Rectal smooth muscle tissue (tissue), 1 donor: ENCODE data around the gene KRT37.

ENCODE experiments used
- H3K27ac ChIP-seq: one replicate; pipeline ENCODE4 v1.7.0; 2013; ENCODE audit warnings: low read depth, low read length, inconsistent platforms
- H3K27me3 ChIP-seq: one replicate; pipeline ENCODE4 v1.7.0; 2013; ENCODE audit warnings: low read length; ENCODE audit not compliant: control insufficient read depth, insufficient read depth
- H3K36me3 ChIP-seq: one replicate; pipeline ENCODE4 v1.7.0; 2013; ENCODE audit warnings: low read length; ENCODE audit not compliant: control insufficient read depth, insufficient read depth
- H3K4me1 ChIP-seq: one replicate; pipeline ENCODE4 v1.7.0; 2013; ENCODE audit warnings: low read length; ENCODE audit not compliant: control insufficient read depth, insufficient read depth
- H3K4me3 ChIP-seq: one replicate; pipeline ENCODE4 v1.7.0; 2013; ENCODE audit warnings: low read length
- H3K9ac ChIP-seq: one replicate; pipeline ENCODE4 v1.7.0; 2013; ENCODE audit warnings: low read length

KRT37 gene

DNA sequence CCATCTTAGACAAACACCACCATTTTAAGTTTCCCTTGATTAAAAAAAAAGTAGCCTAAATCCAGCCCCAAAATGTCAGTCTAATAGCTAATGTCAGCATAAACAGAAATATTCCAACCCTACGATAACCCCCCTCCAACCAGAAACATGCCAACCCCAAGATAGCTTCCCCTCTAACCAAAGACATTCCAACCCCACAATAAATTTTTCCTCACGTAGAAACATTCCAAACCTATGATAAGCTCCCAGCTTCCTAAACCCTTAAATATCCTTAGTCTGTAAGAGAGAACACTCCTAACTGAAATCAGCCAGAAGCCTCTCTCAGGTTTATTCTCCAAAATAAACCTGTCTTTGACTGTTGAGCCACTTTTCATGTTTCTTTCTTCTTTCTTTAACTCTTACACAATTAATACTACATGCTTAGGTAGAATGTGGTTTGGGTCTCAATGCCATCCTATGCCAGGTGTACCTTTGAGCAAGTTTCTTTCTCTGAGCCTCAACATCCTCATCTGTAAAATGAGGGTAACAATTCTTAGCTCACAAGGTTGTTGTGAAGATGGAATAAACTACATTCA is 26.9 kb upstream of the KRT37 start:
- H3K4me1 ChIP-seq, result no peaks in the 10 kb centered on the region
- H3K27ac ChIP-seq, result no peak overlapping the region
- no peak overlapping the region for H3K4me3 ChIP-seq
- no peaks in the 10 kb centered on the region for H3K27me3 ChIP-seq
- H3K36me3 ChIP-seq, result no peaks in the 10 kb centered on the region
- no peak overlapping the region for H3K9ac ChIP-seq

- Histone ChIP-seq H3K4me1 (no peaks in the 10 kb centered on the region), H3K27me3 (no peaks in the 10 kb centered on the region), H3K36me3 (no peaks in the 10 kb centered on the region), H3K9ac (no peak overlapping the region), H3K27ac (no peak overlapping the region), H3K4me3 (no peak overlapping the region)
Observed at GRCh38 chr17:41449008-41449407, 24.6 kb upstream of the KRT37 start.

DNA sequence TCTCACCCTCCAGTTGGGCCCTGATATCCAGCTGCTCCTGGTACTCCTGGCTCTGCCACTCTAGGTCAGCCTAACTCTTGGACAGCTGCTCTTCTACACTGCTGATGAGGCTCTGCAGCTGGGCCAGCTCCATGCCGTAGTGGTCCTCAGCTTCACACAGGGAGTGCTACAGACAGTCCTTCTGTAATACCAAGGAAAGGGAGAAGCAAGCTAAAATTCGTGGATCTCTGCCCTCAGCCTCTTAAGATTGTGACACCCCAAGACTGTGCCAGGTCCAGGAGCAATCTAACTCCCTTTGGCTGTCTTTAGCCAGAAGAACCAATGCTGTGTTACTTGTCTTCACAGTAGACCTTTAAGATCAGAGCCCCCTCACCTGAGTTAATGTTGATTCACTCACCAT is 24.1 kb upstream of the KRT37 start:
- H3K9ac ChIP-seq, result no peak overlapping the region
- H3K4me1 ChIP-seq, result no peaks in the 10 kb centered on the region
- no peaks in the 10 kb centered on the region for H3K27me3 ChIP-seq
- no peaks in the 10 kb centered on the region for H3K36me3 ChIP-seq
- H3K27ac ChIP-seq, result no peak overlapping the region
- H3K4me3 ChIP-seq, result no peak overlapping the region

DNA sequence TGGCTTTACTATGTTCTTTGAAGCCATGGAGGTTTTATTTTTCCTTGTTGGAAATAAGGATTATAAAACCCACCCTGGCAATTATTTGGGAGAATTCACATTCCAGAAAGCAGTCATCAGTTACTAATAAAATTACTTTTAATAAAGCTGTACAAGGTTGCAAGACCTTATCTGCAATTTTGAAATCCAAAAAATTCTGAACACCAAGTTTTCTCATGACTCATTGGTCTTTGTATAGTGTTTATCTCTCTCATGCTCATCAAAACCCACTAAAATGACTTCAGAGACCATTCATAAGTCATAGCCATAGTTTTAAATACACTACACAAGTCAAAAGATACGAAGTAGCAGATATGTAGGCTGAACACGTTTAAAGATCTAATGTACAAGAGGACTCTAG is 22.4 kb upstream of the KRT37 start:
- Histone ChIP-seq H3K27ac (no peak overlapping the region), H3K4me3 (no peak overlapping the region), H3K27me3 (no peaks in the 10 kb centered on the region), H3K4me1 (no peaks in the 10 kb centered on the region), H3K9ac (no peak overlapping the region), H3K36me3 (no peaks in the 10 kb centered on the region)

DNA sequence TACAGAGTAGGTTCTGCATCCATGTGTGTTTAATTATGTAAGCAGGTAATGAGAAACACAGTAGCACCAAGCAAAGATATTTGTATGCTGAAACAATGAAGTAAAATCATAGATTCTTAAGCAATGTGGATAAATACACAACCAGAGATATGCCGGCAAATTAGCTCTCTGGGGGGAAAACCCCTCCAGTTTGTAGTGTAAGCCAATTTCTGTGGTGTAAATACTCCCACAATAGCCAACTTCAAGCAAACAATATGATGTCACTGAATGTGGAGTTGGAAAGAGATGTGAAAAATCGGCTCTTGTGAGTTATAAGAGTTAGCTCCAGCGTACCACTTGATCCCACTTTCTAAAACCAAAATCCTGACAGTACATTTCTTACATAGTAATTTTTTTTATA is 20.3 kb upstream of the KRT37 start:
- H3K27ac ChIP-seq, result no peak overlapping the region
- H3K4me3 ChIP-seq, result no peak overlapping the region
- H3K4me1 ChIP-seq, result no peaks in the 10 kb centered on the region
- H3K9ac ChIP-seq, result no peak overlapping the region
- H3K36me3 ChIP-seq, result no peaks in the 10 kb centered on the region
- H3K27me3 ChIP-seq, result no peaks in the 10 kb centered on the region

DNA sequence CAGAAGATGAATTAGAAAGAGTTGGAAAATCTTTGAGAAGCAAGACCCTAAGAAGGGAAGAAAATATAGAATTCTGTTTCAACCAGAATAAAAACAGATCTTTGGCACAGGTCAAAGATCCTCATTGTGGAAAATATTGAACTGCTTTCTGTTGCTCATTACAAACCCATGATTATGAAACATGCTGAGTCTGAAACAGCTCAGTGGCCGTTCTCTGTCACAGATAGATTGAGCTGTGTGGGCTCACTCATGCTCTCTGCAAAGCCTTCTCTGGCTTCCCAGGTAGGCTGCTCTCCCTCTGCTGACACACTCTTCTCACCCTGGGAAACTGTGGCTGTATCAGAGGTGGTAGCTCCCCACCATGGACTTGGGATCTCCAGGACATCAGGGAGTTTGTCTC is 19.8 kb upstream of the KRT37 start:
- Histone ChIP-seq H3K27ac (no peak overlapping the region), H3K4me1 (no peaks in the 10 kb centered on the region), H3K4me3 (no peak overlapping the region), H3K36me3 (no peaks in the 10 kb centered on the region), H3K27me3 (no peaks in the 10 kb centered on the region), H3K9ac (no peak overlapping the region)

DNA sequence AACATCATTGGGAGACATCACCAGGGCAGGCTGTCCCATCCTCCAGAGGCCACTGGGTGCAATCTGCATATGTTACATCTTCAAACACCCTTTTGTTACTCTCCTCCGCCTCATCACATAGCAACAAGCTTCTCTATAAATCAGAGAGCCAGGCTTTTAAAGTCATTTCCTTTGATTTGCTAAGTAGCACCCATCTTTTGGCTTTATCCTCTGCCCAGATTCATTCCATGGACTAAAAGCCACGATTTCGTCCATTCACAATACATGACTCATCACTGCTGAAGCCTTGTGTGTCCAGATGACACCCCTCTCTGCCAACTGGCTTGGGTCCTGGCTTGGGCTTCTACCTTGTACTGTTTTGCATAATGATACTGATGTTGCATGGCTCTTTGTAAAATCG is 18.4 kb upstream of the KRT37 start:
- Histone ChIP-seq H3K27me3 (no peaks in the 10 kb centered on the region), H3K36me3 (no peaks in the 10 kb centered on the region), H3K27ac (no peak overlapping the region), H3K4me3 (no peak overlapping the region), H3K9ac (no peak overlapping the region), H3K4me1 (no peaks in the 10 kb centered on the region)

GRCh38 chr17:41440531-41441033 is 16.2 kb upstream of the KRT37 start, which contains the start of gene KRT38:
Gene KRT38 (minus strand): TSS chr17:41440983. CDS start chr17:41440921, 62 bp downstream.
- Histone ChIP-seq H3K9ac (no peak within 1 kb of the TSS), H3K4me1 (no peaks in the 10 kb centered on the region), H3K27ac (no peak within 1 kb of the TSS), H3K4me3 (no peak within 1 kb of the TSS), H3K36me3 (no peaks in the 10 kb centered on the region), H3K27me3 (no peaks in the 10 kb centered on the region)

DNA sequence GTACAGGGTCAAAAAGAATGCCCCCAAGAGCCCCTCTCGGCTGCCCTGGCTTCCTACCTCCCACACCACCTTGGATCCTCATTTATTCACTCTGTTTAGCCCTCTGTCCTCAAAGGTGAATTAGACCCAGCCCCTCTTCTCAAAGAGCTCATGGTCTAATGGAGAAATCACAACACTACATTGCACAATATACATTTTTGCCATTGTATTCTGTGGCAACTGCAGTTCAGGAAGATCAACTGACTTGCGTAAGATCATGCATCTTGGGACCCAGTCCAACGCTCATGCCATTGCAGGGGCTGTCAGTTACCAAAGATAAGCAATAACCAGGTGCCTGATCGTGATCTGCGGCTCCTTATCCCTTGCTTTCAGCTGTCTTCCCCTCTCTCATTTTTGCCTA is 15.0 kb upstream of the KRT37 start:
- Histone ChIP-seq H3K9ac (no peak overlapping the region), H3K27ac (no peak overlapping the region), H3K27me3 (no peaks in the 10 kb centered on the region), H3K4me1 (no peaks in the 10 kb centered on the region), H3K4me3 (no peak overlapping the region), H3K36me3 (no peaks in the 10 kb centered on the region)

DNA sequence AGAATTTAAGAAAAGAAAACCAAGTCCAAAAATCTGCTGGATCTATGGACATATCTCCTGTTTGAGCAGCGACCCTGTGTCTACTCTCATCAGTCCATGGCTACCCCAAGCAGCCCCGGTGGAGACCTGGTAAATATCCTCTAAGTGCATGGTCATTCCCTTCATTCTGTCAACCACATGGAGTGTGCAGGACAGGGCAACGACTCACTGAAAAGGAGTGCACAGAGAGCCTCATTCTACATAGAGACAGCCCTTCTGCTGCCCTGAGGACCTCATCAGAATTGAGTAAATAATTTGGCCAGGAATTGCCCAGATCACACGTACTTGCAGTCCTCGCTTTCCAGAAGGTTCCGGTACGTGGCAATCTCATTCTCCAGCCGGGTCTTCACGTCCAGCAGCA is 13.4 kb upstream of the KRT37 start:
- H3K27me3 ChIP-seq, result no peaks in the 10 kb centered on the region
- H3K4me1 ChIP-seq, result no peaks in the 10 kb centered on the region
- H3K4me3 ChIP-seq, result no peak overlapping the region
- no peak overlapping the region for H3K9ac ChIP-seq
- no peaks in the 10 kb centered on the region for H3K36me3 ChIP-seq
- H3K27ac ChIP-seq, result no peak overlapping the region

GRCh38 chr17:41437254-41437653 is 12.9 kb upstream of the KRT37 start:
- H3K36me3 ChIP-seq, result no peaks in the 10 kb centered on the region
- H3K4me3 ChIP-seq, result no peak overlapping the region
- no peaks in the 10 kb centered on the region for H3K27me3 ChIP-seq
- H3K27ac ChIP-seq, result no peak overlapping the region
- H3K4me1 ChIP-seq, result no peaks in the 10 kb centered on the region
- H3K9ac ChIP-seq, result no peak overlapping the region

DNA sequence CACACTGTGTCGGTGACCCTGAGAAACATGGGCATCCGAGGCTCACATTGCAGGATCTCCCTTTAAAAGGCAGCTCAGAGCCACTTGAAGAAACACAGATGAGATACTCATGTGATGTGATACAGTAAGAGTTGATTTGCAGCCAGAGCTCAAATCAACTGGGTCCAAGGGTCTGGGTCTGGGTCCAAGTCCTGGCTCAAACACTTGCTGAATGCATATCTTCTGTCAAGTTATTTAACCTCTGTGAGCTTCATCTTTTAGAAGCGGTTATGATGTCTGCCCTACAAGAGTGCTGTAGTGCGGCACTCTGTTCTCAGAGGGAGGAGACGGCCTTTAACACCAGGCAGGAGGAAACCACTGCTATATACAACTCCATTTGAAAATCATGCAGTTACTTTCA is 10.0 kb upstream of the KRT37 start:
- H3K4me1 ChIP-seq, result no peaks in the 10 kb centered on the region
- no peaks in the 10 kb centered on the region for H3K27me3 ChIP-seq
- no peak overlapping the region for H3K27ac ChIP-seq
- no peak overlapping the region for H3K9ac ChIP-seq
- H3K4me3 ChIP-seq, result no peak overlapping the region
- no peaks in the 10 kb centered on the region for H3K36me3 ChIP-seq

DNA sequence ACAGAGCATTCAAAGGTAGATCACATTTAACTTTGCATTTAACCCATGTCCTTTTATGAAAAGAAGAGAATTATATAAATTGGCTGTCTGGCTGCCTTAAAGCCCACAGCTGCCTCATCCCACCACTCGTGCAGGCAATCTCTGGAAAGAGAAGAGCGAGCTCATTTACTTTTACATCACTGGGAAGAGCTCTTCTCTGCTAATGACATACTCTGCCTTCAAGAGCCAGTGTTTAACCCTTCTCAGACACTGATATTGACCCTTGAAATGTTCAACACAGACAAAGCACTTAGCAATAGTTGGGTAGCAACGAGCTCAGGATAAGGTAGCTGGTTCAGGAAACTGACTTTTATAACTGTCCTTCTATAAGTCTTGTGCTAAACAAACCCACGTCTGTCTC is 9.6 kb upstream of the KRT37 start:
- H3K4me3 ChIP-seq, result no peak overlapping the region

More for the DNA sequence above, 9.6 kb upstream of the KRT37 start:
- Histone ChIP-seq H3K27ac (no peak overlapping the region), H3K36me3 (no peaks in the 10 kb centered on the region), H3K27me3 (no peaks in the 10 kb centered on the region), H3K9ac (no peak overlapping the region), H3K4me1 (no peaks in the 10 kb centered on the region)
